HEK293 (cell line): ENCODE measurements around the gene SMURF2.

Experiments used
- CTCF ChIA-PET: fragments of 350-600 bp; formaldehyde crosslinking; extraction: SDS; loops from one replicate; lab custom pipeline; 2021; ENCODE audit warnings: antibody characterized with exemption; lab: Yijun Ruan, JAX
- POLR2A ChIA-PET: fragments of 300-600 bp; formaldehyde crosslinking; extraction: SDS; loops from one replicate; lab custom pipeline; 2020; ENCODE audit warnings: antibody characterized with exemption, inconsistent platforms; lab: Yijun Ruan, JAX
- H3K27ac ChIP-seq: fragments of 200-500 bp; sonication (Bioruptor generic); 2 replicates; pipeline ENCODE4 v1.5.1; 2014; ENCODE audit warnings: low read depth, low read length, control low read depth, inconsistent platforms; ENCODE audit errors: extremely low read depth
- H3K36me3 ChIP-seq, 2 experiments: fragments of 200-500 bp in 1 of 2; sonication (Bioruptor generic) in 1 of 2; 1 replicate in 1 of 2; 2 replicates in 1 of 2; pipeline ENCODE4 v1.5.1; 2014 to 2017; ENCODE audit warnings: inconsistent platforms in 2 of 2, low read length in 2 of 2; ENCODE audit not compliant: control insufficient read depth in 2 of 2, insufficient read depth in 1 of 2
- H3K4me1 ChIP-seq: fragments of 200-500 bp; sonication (Bioruptor generic); 2 replicates; pipeline ENCODE4 v1.5.1; 2014; ENCODE audit warnings: mild to moderate bottlenecking, low read length, inconsistent platforms; ENCODE audit not compliant: control insufficient read depth, insufficient read depth
- H3K4me3 ChIP-seq: 2 replicates; pipeline ENCODE4 v1.5.1; 2011; ENCODE audit warnings: low read depth, mild to moderate bottlenecking, control low read depth, low read length, moderate library complexity
- H3K9me3 ChIP-seq: fragments of 200-500 bp; sonication (Bioruptor generic); 2 replicates; pipeline ENCODE4 v1.5.1; 2014; ENCODE audit warnings: low read depth, low read length, inconsistent platforms; ENCODE audit not compliant: control insufficient read depth, insufficient read depth
- GLI4 ChIP-seq: fragments of 450-650 bp; formaldehyde crosslinking; IDR thresholded peaks from 2 replicates; pipeline ENCODE4 v1.5.1; 2016; ENCODE audit warnings: missing biosample characterization, missing genetic modification characterization
- GLIS1 ChIP-seq: fragments of 450-650 bp; formaldehyde crosslinking; IDR thresholded peaks from 2 replicates; pipeline ENCODE4 v1.5.1; 2016; ENCODE audit warnings: missing biosample characterization, missing genetic modification characterization
- KLF1 ChIP-seq: fragments of 450-650 bp; formaldehyde crosslinking; IDR thresholded peaks from 2 replicates; pipeline ENCODE4 v1.5.1; 2016; ENCODE audit warnings: missing biosample characterization, missing genetic modification characterization
- RBAK ChIP-seq: fragments of 450-650 bp; formaldehyde crosslinking; IDR thresholded peaks from 2 replicates; pipeline ENCODE4 v1.5.1; 2016; ENCODE audit warnings: missing biosample characterization, missing genetic modification characterization
- REPIN1 ChIP-seq: fragments of 450-650 bp; formaldehyde crosslinking; IDR thresholded peaks from 2 replicates; pipeline ENCODE4 v1.5.1; 2017; ENCODE audit warnings: missing biosample characterization, missing genetic modification characterization, low read depth
- SETDB1 ChIP-seq: IDR thresholded peaks from one replicate; pipeline ENCODE4 v1.6.1; 2017; ENCODE audit warnings: mild to moderate bottlenecking, low read length, moderate library complexity, mixed read lengths; ENCODE audit not compliant: insufficient read length
- ZBTB8A ChIP-seq: fragments of 450-650 bp; formaldehyde crosslinking; IDR thresholded peaks from 2 replicates; pipeline ENCODE4 v1.5.1; 2016; ENCODE audit warnings: missing biosample characterization, missing genetic modification characterization
- ZFHX2 ChIP-seq: fragments of 450-650 bp; formaldehyde crosslinking; conservative IDR thresholded peaks from 2 replicates; pipeline ENCODE4 v1.5.1; 2016; ENCODE audit warnings: missing biosample characterization, missing genetic modification characterization
- ZFP37 ChIP-seq: fragments of 450-650 bp; formaldehyde crosslinking; IDR thresholded peaks from 2 replicates; pipeline ENCODE4 v1.5.1; 2016; ENCODE audit warnings: missing biosample characterization, missing genetic modification characterization
- ZNF140 ChIP-seq: fragments of 450-650 bp; formaldehyde crosslinking; IDR thresholded peaks from 2 replicates; pipeline ENCODE4 v1.5.1; 2016; ENCODE audit warnings: missing biosample characterization, missing genetic modification characterization
- ZNF174 ChIP-seq: fragments of 450-650 bp; formaldehyde crosslinking; IDR thresholded peaks from 2 replicates; pipeline ENCODE4 v1.5.0; 2017; ENCODE audit warnings: missing biosample characterization, mild to moderate bottlenecking, missing genetic modification characterization
- ZNF292 ChIP-seq: fragments of 450-650 bp; formaldehyde crosslinking; IDR thresholded peaks from 2 replicates; pipeline ENCODE4 v1.5.1; 2016; ENCODE audit warnings: low read depth, missing biosample characterization, missing genetic modification characterization, borderline replicate concordance
- ZNF335 ChIP-seq: fragments of 450-650 bp; formaldehyde crosslinking; conservative IDR thresholded peaks from 2 replicates; pipeline ENCODE4 v1.5.1; 2016; ENCODE audit warnings: missing biosample characterization, missing genetic modification characterization
- ZNF558 ChIP-seq: fragments of 450-650 bp; formaldehyde crosslinking; IDR thresholded peaks from 2 replicates; pipeline ENCODE4 v1.5.1; 2016; ENCODE audit warnings: missing biosample characterization, missing genetic modification characterization
- ZNF610 ChIP-seq: fragments of 450-650 bp; formaldehyde crosslinking; IDR thresholded peaks from 2 replicates; pipeline ENCODE4 v1.5.1; 2016; ENCODE audit warnings: missing biosample characterization, missing genetic modification characterization, borderline replicate concordance
- ZNF621 ChIP-seq: fragments of 450-650 bp; formaldehyde crosslinking; IDR thresholded peaks from 2 replicates; pipeline ENCODE4 v1.5.1; 2017; ENCODE audit warnings: missing biosample characterization, missing genetic modification characterization
- ZNF664 ChIP-seq: fragments of 450-650 bp; formaldehyde crosslinking; IDR thresholded peaks from 2 replicates; pipeline ENCODE4 v1.5.1; 2016; ENCODE audit warnings: missing biosample characterization, missing genetic modification characterization
- ZNF76 ChIP-seq: fragments of 450-650 bp; formaldehyde crosslinking; IDR thresholded peaks from 2 replicates; pipeline ENCODE4; 2016; ENCODE audit warnings: low read depth, missing biosample characterization, missing genetic modification characterization, borderline replicate concordance
- TF ChIP-seq, protein P1 (sequence below): fragments of 450-650 bp; formaldehyde crosslinking; IDR thresholded peaks from 2 replicates; pipeline ENCODE4 v1.5.1; 2016; ENCODE audit warnings: missing biosample characterization, missing genetic modification characterization
- TF ChIP-seq, protein P2 (sequence below): fragments of 450-650 bp; formaldehyde crosslinking; conservative IDR thresholded peaks from 2 replicates; pipeline ENCODE4 v1.5.1; 2016; ENCODE audit warnings: low read depth, missing biosample characterization, missing genetic modification characterization
- TF ChIP-seq, protein P3 (sequence below): fragments of 450-650 bp; formaldehyde crosslinking; IDR thresholded peaks from 2 replicates; pipeline ENCODE4 v1.5.1; 2016; ENCODE audit warnings: missing biosample characterization, missing genetic modification characterization, borderline replicate concordance
- TF ChIP-seq, protein P4 (sequence below): fragments of 450-650 bp; formaldehyde crosslinking; IDR thresholded peaks from 2 replicates; pipeline ENCODE4 v1.5.1; 2016; ENCODE audit warnings: missing biosample characterization, missing genetic modification characterization, low read depth
- TF ChIP-seq, protein P5 (sequence below): fragments of 450-650 bp; formaldehyde crosslinking; IDR thresholded peaks from 2 replicates; pipeline ENCODE4 v1.5.1; 2016; ENCODE audit warnings: missing biosample characterization, missing genetic modification characterization

SMURF2 gene

DNA sequence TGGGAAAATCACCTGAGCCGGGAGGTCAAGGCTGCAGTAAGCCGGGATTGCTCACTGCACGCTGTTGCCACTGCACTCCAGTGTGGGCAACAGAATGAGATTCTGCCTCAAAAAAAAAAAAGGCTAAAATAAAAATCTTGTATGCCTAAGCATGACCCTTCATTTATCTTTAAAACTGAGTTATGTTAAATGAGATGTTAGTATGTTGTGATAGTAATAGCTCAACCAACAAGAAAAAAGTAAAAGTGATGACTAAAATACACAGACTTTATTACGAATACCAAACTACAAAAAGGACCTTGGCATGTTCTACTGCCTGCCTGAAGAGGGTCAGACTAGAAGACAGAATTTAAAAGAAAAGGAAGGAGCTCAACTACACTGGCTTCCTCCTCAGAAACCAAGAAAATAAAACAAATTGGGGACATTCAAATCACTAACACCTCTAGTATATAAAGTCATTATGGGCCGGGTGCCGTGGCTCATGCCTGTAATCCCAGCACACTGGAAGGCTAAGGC lies 4.4 kb downstream of the SMURF2 start (continued):
- TF ChIP-seq, protein P1, sequence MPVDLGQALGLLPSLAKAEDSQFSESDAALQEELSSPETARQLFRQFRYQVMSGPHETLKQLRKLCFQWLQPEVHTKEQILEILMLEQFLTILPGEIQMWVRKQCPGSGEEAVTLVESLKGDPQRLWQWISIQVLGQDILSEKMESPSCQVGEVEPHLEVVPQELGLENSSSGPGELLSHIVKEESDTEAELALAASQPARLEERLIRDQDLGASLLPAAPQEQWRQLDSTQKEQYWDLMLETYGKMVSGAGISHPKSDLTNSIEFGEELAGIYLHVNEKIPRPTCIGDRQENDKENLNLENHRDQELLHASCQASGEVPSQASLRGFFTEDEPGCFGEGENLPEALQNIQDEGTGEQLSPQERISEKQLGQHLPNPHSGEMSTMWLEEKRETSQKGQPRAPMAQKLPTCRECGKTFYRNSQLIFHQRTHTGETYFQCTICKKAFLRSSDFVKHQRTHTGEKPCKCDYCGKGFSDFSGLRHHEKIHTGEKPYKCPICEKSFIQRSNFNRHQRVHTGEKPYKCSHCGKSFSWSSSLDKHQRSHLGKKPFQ (tag by site-specific recombination) = no peak
- TF ChIP-seq GLI4 (no peak), ZNF174 (no peak), ZNF140 (tag by site-specific recombination) (no peak), ZFP37 (tag by site-specific recombination) (no peak), KLF1 (tag by site-specific recombination) (no peak), ZNF335 (tag by site-specific recombination) (peak; percentile 28; the same call in 1 of the 2 replicates), ZNF558 (tag by site-specific recombination) (no peak), ZNF621 (no peak)
- TF ChIP-seq, protein P2, sequence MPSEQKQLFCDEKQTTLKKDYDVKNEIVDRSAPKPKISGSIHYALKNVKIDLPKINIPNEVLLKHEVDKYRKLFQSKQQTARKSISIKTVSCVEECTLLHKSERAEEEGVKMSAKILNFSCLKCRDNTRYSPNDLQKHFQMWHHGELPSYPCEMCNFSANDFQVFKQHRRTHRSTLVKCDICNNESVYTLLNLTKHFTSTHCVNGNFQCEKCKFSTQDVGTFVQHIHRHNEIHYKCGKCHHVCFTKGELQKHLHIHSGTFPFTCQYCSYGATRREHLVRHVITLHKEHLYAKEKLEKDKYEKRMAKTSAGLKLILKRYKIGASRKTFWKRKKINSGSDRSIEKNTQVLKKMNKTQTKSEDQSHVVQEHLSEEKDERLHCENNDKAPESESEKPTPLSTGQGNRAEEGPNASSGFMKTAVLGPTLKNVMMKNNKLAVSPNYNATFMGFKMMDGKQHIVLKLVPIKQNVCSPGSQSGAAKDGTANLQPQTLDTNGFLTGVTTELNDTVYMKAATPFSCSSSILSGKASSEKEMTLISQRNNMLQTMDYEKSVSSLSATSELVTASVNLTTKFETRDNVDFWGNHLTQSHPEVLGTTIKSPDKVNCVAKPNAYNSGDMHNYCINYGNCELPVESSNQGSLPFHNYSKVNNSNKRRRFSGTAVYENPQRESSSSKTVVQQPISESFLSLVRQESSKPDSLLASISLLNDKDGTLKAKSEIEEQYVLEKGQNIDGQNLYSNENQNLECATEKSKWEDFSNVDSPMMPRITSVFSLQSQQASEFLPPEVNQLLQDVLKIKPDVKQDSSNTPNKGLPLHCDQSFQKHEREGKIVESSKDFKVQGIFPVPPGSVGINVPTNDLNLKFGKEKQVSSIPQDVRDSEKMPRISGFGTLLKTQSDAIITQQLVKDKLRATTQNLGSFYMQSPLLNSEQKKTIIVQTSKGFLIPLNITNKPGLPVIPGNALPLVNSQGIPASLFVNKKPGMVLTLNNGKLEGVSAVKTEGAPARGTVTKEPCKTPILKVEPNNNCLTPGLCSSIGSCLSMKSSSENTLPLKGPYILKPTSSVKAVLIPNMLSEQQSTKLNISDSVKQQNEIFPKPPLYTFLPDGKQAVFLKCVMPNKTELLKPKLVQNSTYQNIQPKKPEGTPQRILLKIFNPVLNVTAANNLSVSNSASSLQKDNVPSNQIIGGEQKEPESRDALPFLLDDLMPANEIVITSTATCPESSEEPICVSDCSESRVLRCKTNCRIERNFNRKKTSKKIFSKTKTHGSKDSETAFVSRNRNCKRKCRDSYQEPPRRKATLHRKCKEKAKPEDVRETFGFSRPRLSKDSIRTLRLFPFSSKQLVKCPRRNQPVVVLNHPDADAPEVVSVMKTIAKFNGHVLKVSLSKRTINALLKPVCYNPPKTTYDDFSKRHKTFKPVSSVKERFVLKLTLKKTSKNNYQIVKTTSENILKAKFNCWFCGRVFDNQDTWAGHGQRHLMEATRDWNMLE (tag by site-specific recombination) = no peak
- TF ChIP-seq, all 188 proteins: peak for 2

DNA sequence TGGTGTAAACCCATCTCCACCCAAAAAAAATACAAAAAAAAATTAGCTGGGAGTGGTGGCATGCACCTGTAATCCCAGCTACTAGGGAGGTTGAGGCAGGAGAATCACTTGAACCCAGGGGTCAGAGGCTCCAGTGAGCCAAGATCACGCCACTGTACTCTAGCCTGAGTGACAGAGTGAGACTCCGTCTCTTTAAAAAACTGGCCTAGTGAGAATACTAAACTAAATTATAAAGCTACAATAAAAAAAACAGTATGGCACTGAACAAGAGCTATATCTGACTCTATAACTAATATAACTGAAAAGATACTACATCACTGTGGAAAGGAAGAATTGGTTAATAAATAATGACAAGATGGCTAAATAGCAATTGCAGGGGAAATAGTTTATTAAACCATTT lies 6.4 kb downstream of the SMURF2 start:
- ChIA-PET POLR2A (interaction anchor here (1.2 kb wide), 1 partner anchor 149 kb away, joined by 3 read pairs; the partner anchor contains the start of genes CEP95 and DDX5), CTCF (interaction anchor here (0.6 kb wide), 1 partner anchor 542 kb away, joined by 3 read pairs; no protein-coding TSS in a partner anchor)
- TF ChIP-seq SETDB1 (peak; percentile 87), ZFHX2 (no peak), ZNF76 (no peak), ZBTB8A (no peak), ZNF292 (tag by site-specific recombination) (no peak), ZNF610 (tag by site-specific recombination) (no peak), ZNF664 (tag by site-specific recombination) (no peak), REPIN1 (tag by site-specific recombination) (no peak), GLIS1 (no peak), RBAK (tag by site-specific recombination) (no peak)
- TF ChIP-seq, protein P3, sequence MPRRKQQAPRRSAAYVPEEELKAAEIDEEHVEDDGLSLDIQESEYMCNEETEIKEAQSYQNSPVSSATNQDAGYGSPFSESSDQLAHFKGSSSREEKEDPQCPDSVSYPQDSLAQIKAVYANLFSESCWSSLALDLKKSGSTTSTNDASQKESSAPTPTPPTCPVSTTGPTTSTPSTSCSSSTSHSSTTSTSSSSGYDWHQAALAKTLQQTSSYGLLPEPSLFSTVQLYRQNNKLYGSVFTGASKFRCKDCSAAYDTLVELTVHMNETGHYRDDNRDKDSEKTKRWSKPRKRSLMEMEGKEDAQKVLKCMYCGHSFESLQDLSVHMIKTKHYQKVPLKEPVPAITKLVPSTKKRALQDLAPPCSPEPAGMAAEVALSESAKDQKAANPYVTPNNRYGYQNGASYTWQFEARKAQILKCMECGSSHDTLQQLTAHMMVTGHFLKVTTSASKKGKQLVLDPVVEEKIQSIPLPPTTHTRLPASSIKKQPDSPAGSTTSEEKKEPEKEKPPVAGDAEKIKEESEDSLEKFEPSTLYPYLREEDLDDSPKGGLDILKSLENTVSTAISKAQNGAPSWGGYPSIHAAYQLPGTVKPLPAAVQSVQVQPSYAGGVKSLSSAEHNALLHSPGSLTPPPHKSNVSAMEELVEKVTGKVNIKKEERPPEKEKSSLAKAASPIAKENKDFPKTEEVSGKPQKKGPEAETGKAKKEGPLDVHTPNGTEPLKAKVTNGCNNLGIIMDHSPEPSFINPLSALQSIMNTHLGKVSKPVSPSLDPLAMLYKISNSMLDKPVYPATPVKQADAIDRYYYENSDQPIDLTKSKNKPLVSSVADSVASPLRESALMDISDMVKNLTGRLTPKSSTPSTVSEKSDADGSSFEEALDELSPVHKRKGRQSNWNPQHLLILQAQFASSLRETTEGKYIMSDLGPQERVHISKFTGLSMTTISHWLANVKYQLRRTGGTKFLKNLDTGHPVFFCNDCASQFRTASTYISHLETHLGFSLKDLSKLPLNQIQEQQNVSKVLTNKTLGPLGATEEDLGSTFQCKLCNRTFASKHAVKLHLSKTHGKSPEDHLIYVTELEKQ (tag by site-specific recombination) = no peak
- TF ChIP-seq, protein P4, sequence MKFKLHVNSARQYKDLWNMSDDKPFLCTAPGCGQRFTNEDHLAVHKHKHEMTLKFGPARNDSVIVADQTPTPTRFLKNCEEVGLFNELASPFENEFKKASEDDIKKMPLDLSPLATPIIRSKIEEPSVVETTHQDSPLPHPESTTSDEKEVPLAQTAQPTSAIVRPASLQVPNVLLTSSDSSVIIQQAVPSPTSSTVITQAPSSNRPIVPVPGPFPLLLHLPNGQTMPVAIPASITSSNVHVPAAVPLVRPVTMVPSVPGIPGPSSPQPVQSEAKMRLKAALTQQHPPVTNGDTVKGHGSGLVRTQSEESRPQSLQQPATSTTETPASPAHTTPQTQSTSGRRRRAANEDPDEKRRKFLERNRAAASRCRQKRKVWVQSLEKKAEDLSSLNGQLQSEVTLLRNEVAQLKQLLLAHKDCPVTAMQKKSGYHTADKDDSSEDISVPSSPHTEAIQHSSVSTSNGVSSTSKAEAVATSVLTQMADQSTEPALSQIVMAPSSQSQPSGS (tag by site-specific recombination) = no peak
- TF ChIP-seq, protein P5, sequence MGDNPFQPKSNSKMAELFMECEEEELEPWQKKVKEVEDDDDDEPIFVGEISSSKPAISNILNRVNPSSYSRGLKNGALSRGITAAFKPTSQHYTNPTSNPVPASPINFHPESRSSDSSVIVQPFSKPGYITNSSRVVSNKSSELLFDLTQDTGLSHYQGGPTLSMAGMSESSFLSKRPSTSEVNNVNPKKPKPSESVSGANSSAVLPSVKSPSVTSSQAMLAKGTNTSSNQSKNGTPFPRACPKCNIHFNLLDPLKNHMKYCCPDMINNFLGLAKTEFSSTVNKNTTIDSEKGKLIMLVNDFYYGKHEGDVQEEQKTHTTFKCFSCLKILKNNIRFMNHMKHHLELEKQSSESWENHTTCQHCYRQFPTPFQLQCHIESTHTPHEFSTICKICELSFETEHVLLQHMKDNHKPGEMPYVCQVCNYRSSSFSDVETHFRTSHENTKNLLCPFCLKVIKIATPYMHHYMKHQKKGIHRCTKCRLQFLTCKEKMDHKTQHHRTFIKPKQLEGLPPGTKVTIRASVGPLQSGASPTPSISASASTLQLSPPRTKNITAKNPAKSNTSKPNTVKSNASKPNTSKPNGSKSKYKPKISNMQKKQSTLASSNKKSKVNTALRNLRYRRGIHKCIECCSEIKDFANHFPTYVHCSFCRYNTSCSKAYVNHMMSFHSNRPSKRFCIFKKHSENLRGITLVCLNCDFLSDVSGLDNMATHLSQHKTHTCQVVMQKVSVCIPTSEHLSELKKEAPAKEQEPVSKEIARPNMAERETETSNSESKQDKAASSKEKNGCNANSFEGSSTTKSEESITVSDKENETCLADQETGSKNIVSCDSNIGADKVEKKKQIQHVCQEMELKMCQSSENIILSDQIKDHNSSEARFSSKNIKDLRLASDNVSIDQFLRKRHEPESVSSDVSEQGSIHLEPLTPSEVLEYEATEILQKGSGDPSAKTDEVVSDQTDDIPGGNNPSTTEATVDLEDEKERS = 0 out of 2 replicates have a peak, but pooled peaks have one; percentile 66

More for the DNA sequence above, 6.4 kb downstream of the SMURF2 start:
- H3K9me3 ChIP-seq = no peaks in the 10 kb centered on the region
- H3K4me1 ChIP-seq = peaks cover 16% of the 10 kb centered on the region
- H3K36me3 ChIP-seq = no peaks in the 10 kb centered on the region; a peak in 1 of 3 replicates
- no peak overlapping the region for H3K27ac ChIP-seq
- no peak overlapping the region for H3K4me3 ChIP-seq
